ENCODE data around the gene RPH3AL.

The RPH3AL gene

GRCh38 chr17:323721-324571, 28.7 kb downstream of the RPH3AL start:
- Histone ChIP-seq H3K4me3 (ENCODE audit: control insufficient read depth in 1 of 7, extremely low read depth in 1 of 7, insufficient read depth in 4 of 7, low read depth in 2 of 7, low read length in 6 of 7) (no peak overlapping the region), H3K36me3 (ENCODE audit: control insufficient read depth in 4 of 4, insufficient read depth in 4 of 4, low read length in 3 of 4) (no peaks in the 10 kb centered on the region), H3K27ac (ENCODE audit: insufficient read depth in 1 of 2, low read depth in 1 of 2, low read length in 2 of 2, poor library complexity in 1 of 2, severe bottlenecking in 2 of 2) (no peak overlapping the region), H3K27me3 (replicated peaks in 2 of 5; ENCODE audit: control insufficient read depth in 4 of 5, insufficient read depth in 5 of 5, low read length in 4 of 5) (peaks cover 0 to 2% (median 0%) of the 10 kb centered on the region in 5 experiments), H3K9me3 (ENCODE audit: control extremely low read depth in 1 of 5, control insufficient read depth in 4 of 5, insufficient read depth in 2 of 5, low read depth in 1 of 5, low read length in 4 of 5) (peaks cover 0 to 1% (median 0%) of the 10 kb centered on the region in 5 experiments), H3K4me1 (ENCODE audit: control extremely low read depth in 1 of 4, control insufficient read depth in 4 of 4, insufficient read depth in 4 of 4, low read length in 3 of 4) (no peaks in the 10 kb centered on the region)
- ChIA-PET POLR2A (interaction anchor here (0.6 kb wide), 1 partner anchor 11 kb away, joined by 3 read pairs; no protein-coding TSS in a partner anchor), CTCF (no interaction called here)
- 93% methylated on average over 38 of the region's 39 CpGs for WGBS (ENCODE audit: insufficient coverage)
- DNase-seq: no peak

- POLR2A ChIA-PET: no interaction called here
- H3K27ac ChIP-seq (ENCODE audit: insufficient read depth in 1 of 2, low read depth in 1 of 2, low read length in 2 of 2, poor library complexity in 1 of 2, severe bottlenecking in 2 of 2): no peak overlapping the region
- WGBS (ENCODE audit: insufficient coverage): 89% methylated on average over 4 of the region's 8 CpGs
- H3K4me1 ChIP-seq (ENCODE audit: control extremely low read depth in 1 of 4, control insufficient read depth in 4 of 4, insufficient read depth in 4 of 4, low read length in 3 of 4): no peaks in the 10 kb centered on the region
- no peak for DNase-seq
- no peaks in the 10 kb centered on the region for H3K36me3 ChIP-seq (ENCODE audit: control insufficient read depth in 4 of 4, insufficient read depth in 4 of 4, low read length in 3 of 4)
- CTCF ChIA-PET: no interaction called here
- no peak overlapping the region for H3K4me3 ChIP-seq (ENCODE audit: control insufficient read depth in 1 of 7, extremely low read depth in 1 of 7, insufficient read depth in 4 of 7, low read depth in 2 of 7, low read length in 6 of 7)
- peaks cover 0 to 2% (median 0%) of the 10 kb centered on the region in 5 experiments for H3K27me3 ChIP-seq (replicated peaks in 2 of 5; ENCODE audit: control insufficient read depth in 4 of 5, insufficient read depth in 5 of 5, low read length in 4 of 5)
- peaks cover 0 to 3% (median 2%) of the 10 kb centered on the region in 5 experiments for H3K9me3 ChIP-seq (ENCODE audit: control extremely low read depth in 1 of 5, control insufficient read depth in 4 of 5, insufficient read depth in 2 of 5, low read depth in 1 of 5, low read length in 4 of 5)
Observed at GRCh38 chr17:323181-323580, 29.4 kb downstream of the RPH3AL start.

GRCh38 chr17:322006-322780, 30.4 kb downstream of the RPH3AL start:
- DNase-seq: no peak
- no peak overlapping the region for H3K4me3 ChIP-seq (ENCODE audit: control insufficient read depth in 1 of 7, extremely low read depth in 1 of 7, insufficient read depth in 4 of 7, low read depth in 2 of 7, low read length in 6 of 7)
- POLR2A ChIA-PET: no interaction called here
- H3K9me3 ChIP-seq (ENCODE audit: control extremely low read depth in 1 of 5, control insufficient read depth in 4 of 5, insufficient read depth in 2 of 5, low read depth in 1 of 5, low read length in 4 of 5): peaks cover 0 to 3% (median 2%) of the 10 kb centered on the region in 5 experiments
- CTCF ChIA-PET: no interaction called here
- no peaks in the 10 kb centered on the region for H3K4me1 ChIP-seq (ENCODE audit: control extremely low read depth in 1 of 4, control insufficient read depth in 4 of 4, insufficient read depth in 4 of 4, low read length in 3 of 4)
- WGBS (ENCODE audit: insufficient coverage): 93% methylated on average over 26 of the region's 27 CpGs
- peaks cover 0 to 2% (median 0%) of the 10 kb centered on the region in 5 experiments for H3K27me3 ChIP-seq (replicated peaks in 2 of 5; ENCODE audit: control insufficient read depth in 4 of 5, insufficient read depth in 5 of 5, low read length in 4 of 5)
- no peak overlapping the region for H3K27ac ChIP-seq (ENCODE audit: insufficient read depth in 1 of 2, low read depth in 1 of 2, low read length in 2 of 2, poor library complexity in 1 of 2, severe bottlenecking in 2 of 2)
- no peaks in the 10 kb centered on the region for H3K36me3 ChIP-seq (ENCODE audit: control insufficient read depth in 4 of 4, insufficient read depth in 4 of 4, low read length in 3 of 4)

GRCh38 chr17:321386-321941, 31.1 kb downstream of the RPH3AL start:
- DNase-seq: no peak
- Histone ChIP-seq H3K9me3 (ENCODE audit: control extremely low read depth in 1 of 5, control insufficient read depth in 4 of 5, insufficient read depth in 2 of 5, low read depth in 1 of 5, low read length in 4 of 5) (peaks cover 0 to 3% (median 2%) of the 10 kb centered on the region in 5 experiments), H3K27me3 (replicated peaks in 2 of 5; ENCODE audit: control insufficient read depth in 4 of 5, insufficient read depth in 5 of 5, low read length in 4 of 5) (peaks cover 0 to 2% (median 0%) of the 10 kb centered on the region in 5 experiments), H3K27ac (ENCODE audit: insufficient read depth in 1 of 2, low read depth in 1 of 2, low read length in 2 of 2, poor library complexity in 1 of 2, severe bottlenecking in 2 of 2) (no peak overlapping the region), H3K4me1 (ENCODE audit: control extremely low read depth in 1 of 4, control insufficient read depth in 4 of 4, insufficient read depth in 4 of 4, low read length in 3 of 4) (no peaks in the 10 kb centered on the region), H3K36me3 (ENCODE audit: control insufficient read depth in 4 of 4, insufficient read depth in 4 of 4, low read length in 3 of 4) (no peaks in the 10 kb centered on the region), H3K4me3 (ENCODE audit: control insufficient read depth in 1 of 7, extremely low read depth in 1 of 7, insufficient read depth in 4 of 7, low read depth in 2 of 7, low read length in 6 of 7) (no peak overlapping the region)
- CTCF ChIA-PET: no interaction called here
- WGBS (ENCODE audit: insufficient coverage): 95% methylated on average over 29 of the region's 35 CpGs
- POLR2A ChIA-PET: no interaction called here

GRCh38 chr17:320809-321385, 31.7 kb downstream of the RPH3AL start:
- Histone ChIP-seq H3K9me3 (ENCODE audit: control extremely low read depth in 1 of 5, control insufficient read depth in 4 of 5, insufficient read depth in 2 of 5, low read depth in 1 of 5, low read length in 4 of 5) (peaks cover 0 to 3% (median 2%) of the 10 kb centered on the region in 5 experiments), H3K4me1 (ENCODE audit: control extremely low read depth in 1 of 4, control insufficient read depth in 4 of 4, insufficient read depth in 4 of 4, low read length in 3 of 4) (no peaks in the 10 kb centered on the region), H3K27ac (ENCODE audit: insufficient read depth in 1 of 2, low read depth in 1 of 2, low read length in 2 of 2, poor library complexity in 1 of 2, severe bottlenecking in 2 of 2) (no peak overlapping the region), H3K4me3 (ENCODE audit: control insufficient read depth in 1 of 7, extremely low read depth in 1 of 7, insufficient read depth in 4 of 7, low read depth in 2 of 7, low read length in 6 of 7) (no peak overlapping the region), H3K36me3 (ENCODE audit: control insufficient read depth in 4 of 4, insufficient read depth in 4 of 4, low read length in 3 of 4) (no peaks in the 10 kb centered on the region), H3K27me3 (replicated peaks in 2 of 5; ENCODE audit: control insufficient read depth in 4 of 5, insufficient read depth in 5 of 5, low read length in 4 of 5) (peaks cover 0 to 2% (median 0%) of the 10 kb centered on the region in 5 experiments)
- ChIA-PET POLR2A (no interaction called here), CTCF (no interaction called here)
- DNase-seq: no peak
- 90% methylated on average over 25 of the region's 25 CpGs for WGBS (ENCODE audit: insufficient coverage)

GRCh38 chr17:320139-320538, 32.5 kb downstream of the RPH3AL start:
- WGBS (ENCODE audit: insufficient coverage): 96% methylated on average over 5 of the region's 9 CpGs

More at GRCh38 chr17:320139-320538, 32.5 kb downstream of the RPH3AL start:
- no peak for DNase-seq
- POLR2A ChIA-PET: no interaction called here
- Histone ChIP-seq H3K4me3 (ENCODE audit: control insufficient read depth in 1 of 7, extremely low read depth in 1 of 7, insufficient read depth in 4 of 7, low read depth in 2 of 7, low read length in 6 of 7) (no peak overlapping the region), H3K27ac (ENCODE audit: insufficient read depth in 1 of 2, low read depth in 1 of 2, low read length in 2 of 2, poor library complexity in 1 of 2, severe bottlenecking in 2 of 2) (no peak overlapping the region), H3K27me3 (replicated peaks in 2 of 5; ENCODE audit: control insufficient read depth in 4 of 5, insufficient read depth in 5 of 5, low read length in 4 of 5) (no peaks in the 10 kb centered on the region), H3K9me3 (ENCODE audit: control extremely low read depth in 1 of 5, control insufficient read depth in 4 of 5, insufficient read depth in 2 of 5, low read depth in 1 of 5, low read length in 4 of 5) (peaks cover 0 to 3% (median 2%) of the 10 kb centered on the region in 5 experiments), H3K4me1 (ENCODE audit: control extremely low read depth in 1 of 4, control insufficient read depth in 4 of 4, insufficient read depth in 4 of 4, low read length in 3 of 4) (no peaks in the 10 kb centered on the region), H3K36me3 (ENCODE audit: control insufficient read depth in 4 of 4, insufficient read depth in 4 of 4, low read length in 3 of 4) (no peaks in the 10 kb centered on the region)
- CTCF ChIA-PET: no interaction called here

All from common myeloid progenitor, CD34-positive (primary cell).